ENCODE data around the gene ATG101. TPM values are rescaled to one million over a fixed set of nuclear protein-coding genes. Genes with fewer than 3 reads are reported as not detected.
A peak's percentile ranks its signal among the peaks of the same experiment; 100 is the strongest.

The ATG101 gene
- total and polyA plus RNA-seq, 8 donors = 13.6 to 31.7 (median 19.9) TPM

- Histone ChIP-seq H3K4me3 (no peak overlapping the region), H3K27me3 (no peaks in the 10 kb centered on the region), H3K27ac (peak overlapping the region in 1 of 4 donors; percentile 23), H3K4me1 (peaks cover 0 to 7% (median 3%) of the 10 kb centered on the region in 3 donors), H3K9me3 (no peaks in the 10 kb centered on the region), H3K36me3 (peaks cover 0 to 26% (median 4%) of the 10 kb centered on the region in 3 donors)
- peak in 2 of 6 donors; percentile 53 to 77 for DNase-seq
- TF ChIP-seq, protein P1, sequence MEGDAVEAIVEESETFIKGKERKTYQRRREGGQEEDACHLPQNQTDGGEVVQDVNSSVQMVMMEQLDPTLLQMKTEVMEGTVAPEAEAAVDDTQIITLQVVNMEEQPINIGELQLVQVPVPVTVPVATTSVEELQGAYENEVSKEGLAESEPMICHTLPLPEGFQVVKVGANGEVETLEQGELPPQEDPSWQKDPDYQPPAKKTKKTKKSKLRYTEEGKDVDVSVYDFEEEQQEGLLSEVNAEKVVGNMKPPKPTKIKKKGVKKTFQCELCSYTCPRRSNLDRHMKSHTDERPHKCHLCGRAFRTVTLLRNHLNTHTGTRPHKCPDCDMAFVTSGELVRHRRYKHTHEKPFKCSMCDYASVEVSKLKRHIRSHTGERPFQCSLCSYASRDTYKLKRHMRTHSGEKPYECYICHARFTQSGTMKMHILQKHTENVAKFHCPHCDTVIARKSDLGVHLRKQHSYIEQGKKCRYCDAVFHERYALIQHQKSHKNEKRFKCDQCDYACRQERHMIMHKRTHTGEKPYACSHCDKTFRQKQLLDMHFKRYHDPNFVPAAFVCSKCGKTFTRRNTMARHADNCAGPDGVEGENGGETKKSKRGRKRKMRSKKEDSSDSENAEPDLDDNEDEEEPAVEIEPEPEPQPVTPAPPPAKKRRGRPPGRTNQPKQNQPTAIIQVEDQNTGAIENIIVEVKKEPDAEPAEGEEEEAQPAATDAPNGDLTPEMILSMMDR (IDR thresholded peaks at IDR 0.05) = no peak
- 68 to 73% methylated on average over 12 of the region's 12 CpGs for WGBS, 2 donors
- no peak for FAIRE-seq
- ATAC-seq = no peak
- intact Hi-C loops (cut with DNase I) = no loop called here
These were observed 8.2 kb upstream of the ATG101 start for GRCh38 chr12:52061470-52062166.

DNA sequence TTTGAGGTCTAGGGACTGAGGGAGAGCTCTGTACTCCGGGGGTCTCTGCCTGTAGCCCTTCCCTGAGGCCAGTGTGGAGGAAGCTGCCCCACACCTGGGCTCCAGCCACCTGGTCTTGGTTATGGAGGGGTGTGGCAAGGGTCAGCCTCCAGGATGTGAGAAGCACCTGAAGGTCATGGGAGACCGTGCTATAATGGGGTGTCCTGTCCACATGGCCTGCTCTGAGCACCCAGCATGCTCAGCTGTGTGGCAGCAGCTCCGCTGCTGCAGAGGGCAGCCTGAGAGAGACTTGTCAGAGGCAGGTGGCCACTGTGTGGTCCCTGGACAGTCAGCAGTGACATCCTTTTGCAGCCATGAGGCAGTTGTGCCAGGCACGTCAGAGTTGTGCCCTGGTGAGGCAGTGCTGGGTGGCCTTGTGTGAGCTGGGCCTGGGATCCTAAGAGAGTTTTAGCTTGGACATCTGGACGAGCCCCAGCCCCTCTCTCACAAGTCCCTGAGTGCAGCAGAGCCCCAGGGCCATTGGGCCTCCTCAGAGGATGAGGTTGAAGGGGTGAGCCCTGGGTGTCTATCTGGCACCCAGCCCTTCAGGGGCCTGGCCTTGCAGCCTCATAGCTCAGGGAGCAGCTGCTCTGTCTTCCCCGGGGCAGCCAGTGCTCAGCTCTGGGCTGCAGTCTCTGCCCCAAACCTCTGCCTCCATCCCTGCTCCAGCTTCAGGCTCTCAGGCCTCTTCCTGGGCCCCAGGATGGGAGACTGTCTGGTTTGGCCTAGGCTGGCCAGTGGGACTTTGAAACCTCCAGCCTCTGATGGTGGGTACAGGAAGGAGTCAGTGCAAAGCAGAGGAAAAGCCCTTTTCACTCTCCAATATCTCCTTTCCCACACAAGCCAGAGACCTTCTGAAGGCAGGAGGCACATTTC lies 7.4 kb upstream of the ATG101 start:
- 70 to 74% methylated on average over 6 of the region's 6 CpGs for WGBS, 2 donors
- no peak overlapping the region for H3K4me3 ChIP-seq
- DNase-seq = peak in 2 of 6 donors; percentile 27 to 67
- no peak for ATAC-seq
- peaks cover 0 to 7% (median 3%) of the 10 kb centered on the region in 3 donors for H3K4me1 ChIP-seq
- TF ChIP-seq, protein P1 (IDR thresholded peaks at IDR 0.05) = no peak
- H3K27me3 ChIP-seq = no peaks in the 10 kb centered on the region
- H3K36me3 ChIP-seq = peaks cover 0 to 18% (median under 1%) of the 10 kb centered on the region in 3 donors
- no peaks in the 10 kb centered on the region for H3K9me3 ChIP-seq
- H3K27ac ChIP-seq = peak overlapping the region in 2 of 4 donors; percentile 2 to 23
- FAIRE-seq = no peak
- intact Hi-C loops (cut with DNase I) = no loop called here

DNA sequence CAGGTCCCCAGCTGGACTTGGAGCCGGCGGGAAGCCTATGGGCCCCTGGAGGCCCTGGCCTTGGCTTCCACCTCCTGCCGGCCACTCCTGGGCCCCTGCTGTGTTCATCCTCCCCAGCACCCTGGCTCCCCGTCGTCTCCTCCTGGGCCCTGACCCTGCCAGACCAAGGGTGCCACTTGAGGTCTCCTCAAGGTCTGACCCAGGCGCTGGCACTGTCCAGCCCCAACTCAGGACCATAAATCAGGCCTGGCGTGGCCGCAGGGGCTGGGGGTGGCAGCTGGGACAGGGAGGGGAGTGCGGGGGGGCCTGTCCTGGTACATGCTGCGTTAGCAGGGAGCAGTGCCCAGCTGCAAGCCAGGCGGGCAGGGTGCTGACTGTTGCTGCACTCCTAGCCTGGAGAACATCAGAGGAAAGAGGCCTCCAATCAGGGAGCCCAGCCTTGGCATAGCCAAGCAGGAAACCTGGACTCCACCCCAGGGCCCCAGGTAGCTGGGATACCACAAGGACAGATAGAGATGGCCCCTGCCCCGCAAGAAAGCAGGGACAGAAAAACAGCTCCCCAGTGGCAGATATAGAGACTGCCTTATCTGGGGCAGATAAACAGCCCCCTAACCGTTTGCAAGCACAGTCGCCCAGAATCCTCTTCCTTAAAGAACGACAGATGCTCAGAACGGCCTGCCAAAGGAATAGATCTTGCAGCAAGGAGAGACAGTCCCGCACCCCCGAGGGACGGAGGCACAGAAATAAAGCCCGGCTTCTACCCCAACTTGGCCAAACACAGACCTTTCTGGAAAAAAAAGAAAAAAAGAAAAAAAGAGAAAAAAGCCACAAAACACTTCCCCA lies 6.5 kb upstream of the ATG101 start:
- H3K4me1 ChIP-seq = peaks cover 0 to 7% (median 3%) of the 10 kb centered on the region in 3 donors
- peaks cover 0 to 10% (median 0%) of the 10 kb centered on the region in 3 donors for H3K36me3 ChIP-seq
- H3K27ac ChIP-seq = peak overlapping the region in 3 of 4 donors; percentile 2 to 28 (median 16)
- ATAC-seq (peak; percentile 14 to 42 (median 28)), DNase-seq (peak in 2 of 6 donors; percentile 55 to 78), FAIRE-seq (no peak)
- TF ChIP-seq, protein P1 (IDR thresholded peaks at IDR 0.05) = no peak
- 63 to 65% methylated on average over 20 of the region's 20 CpGs for WGBS, 2 donors
- H3K27me3 ChIP-seq = no peaks in the 10 kb centered on the region
- intact Hi-C loops (cut with DNase I) = no loop called here
- H3K4me3 ChIP-seq = no peak overlapping the region
- H3K9me3 ChIP-seq = no peaks in the 10 kb centered on the region

GRCh38 chr12:52063981-52064649 lies 5.7 kb upstream of the ATG101 start:
- WGBS, 2 donors = 64 to 68% methylated on average over 11 to 12 of the region's 12 CpGs
- TF ChIP-seq, protein P1 (IDR thresholded peaks at IDR 0.05) = no peak
- H3K27ac ChIP-seq = peak overlapping the region; percentile 16 to 45 (median 31)
- intact Hi-C loops (cut with DNase I) = no loop called here
- peaks cover 0 to 7% (median 5%) of the 10 kb centered on the region in 3 donors for H3K4me1 ChIP-seq
- no peak for FAIRE-seq
- DNase-seq = peak; percentile 52 to 85 (median 64)
- no peaks in the 10 kb centered on the region for H3K9me3 ChIP-seq
- no peak overlapping the region for H3K4me3 ChIP-seq
- peak; percentile 50 to 77 (median 58) for ATAC-seq
- H3K36me3 ChIP-seq = peaks cover 0 to 2% (median 0%) of the 10 kb centered on the region in 3 donors
- H3K27me3 ChIP-seq = no peaks in the 10 kb centered on the region
